ENCODE measurements around the gene MTOR.

The MTOR gene

GRCh38 chr1:11062965-11063401 is 199.4 kb downstream of the MTOR start:
- peak; percentile 38 for DNase-seq (ENCODE audit: low spot score)

DNA sequence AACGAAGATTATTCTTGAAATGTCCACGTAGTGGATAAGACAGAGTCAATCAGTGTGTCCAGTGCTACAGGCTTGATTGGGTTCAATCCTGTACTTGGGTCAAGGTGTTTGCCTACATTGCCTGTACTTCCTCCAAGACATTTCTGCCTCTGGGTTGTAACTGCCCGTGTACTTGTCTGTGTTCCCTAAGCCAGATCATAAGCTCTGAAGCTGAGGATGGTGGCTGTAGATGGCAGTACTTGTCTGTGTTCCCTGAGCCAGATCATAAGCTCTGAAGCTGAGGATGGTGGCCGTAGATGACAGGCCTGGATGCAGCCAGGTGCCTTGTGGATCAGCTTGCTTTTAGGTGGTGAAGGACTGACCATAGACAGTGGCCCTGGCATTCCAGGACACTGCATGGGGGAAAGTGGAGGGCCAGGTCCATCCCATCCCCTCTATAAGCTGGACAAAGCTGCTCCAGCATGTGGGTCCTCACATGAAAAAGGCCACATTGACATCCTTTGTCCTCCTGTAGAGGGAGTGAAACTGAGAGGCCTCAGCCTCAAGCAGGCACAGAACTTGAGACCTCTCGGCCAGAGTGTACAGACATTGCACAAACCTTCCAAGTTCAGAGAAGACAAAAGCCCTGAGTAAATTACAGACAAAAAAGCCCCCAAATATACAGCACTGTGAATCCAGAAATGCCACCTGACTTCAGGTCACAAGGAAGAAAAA is 200.5 kb downstream of the MTOR start:
- DNase-seq (ENCODE audit: low spot score), result no peak

GRCh38 chr1:11059968-11060830 is 202.2 kb downstream of the MTOR start, which contains the start of gene SRM:
SRM (minus strand) TSS chr1:11060018; CDS start chr1:11059943, 75 bp downstream.
- peak; percentile 89 for DNase-seq (ENCODE audit: low spot score)

- peak; percentile 53 for DNase-seq (ENCODE audit: low spot score)
These were observed 203.0 kb downstream of the MTOR start for GRCh38 chr1:11059155-11059967.

DNA sequence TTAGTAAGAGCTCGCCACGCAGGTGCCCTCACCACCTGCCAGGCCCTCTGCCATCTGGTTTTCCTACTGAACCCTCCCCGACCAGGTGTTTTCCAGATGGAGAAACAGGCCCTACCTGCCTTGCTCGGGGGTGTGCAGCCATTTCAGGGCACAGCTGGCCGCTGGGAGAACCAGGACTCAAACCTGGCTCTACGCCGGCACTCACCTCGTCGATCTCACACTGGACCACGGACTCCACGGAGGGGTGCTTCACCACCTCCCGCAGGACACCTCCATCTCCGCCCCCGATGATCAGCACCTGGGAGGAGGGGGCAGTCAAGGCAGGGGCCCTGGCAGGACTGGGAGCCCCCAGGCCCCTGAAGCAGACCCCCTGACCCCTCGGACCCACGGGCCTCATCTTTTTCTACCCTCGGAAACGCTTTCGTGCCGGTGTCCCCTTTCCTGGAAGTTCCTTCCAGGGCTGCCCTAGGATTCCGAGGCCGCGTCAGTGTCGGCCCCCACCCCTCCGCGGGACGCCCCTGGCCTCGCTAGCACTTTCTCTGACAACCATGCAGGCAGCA is 203.7 kb downstream of the MTOR start:
- DNase-seq (ENCODE audit: low spot score), result no peak

DNA sequence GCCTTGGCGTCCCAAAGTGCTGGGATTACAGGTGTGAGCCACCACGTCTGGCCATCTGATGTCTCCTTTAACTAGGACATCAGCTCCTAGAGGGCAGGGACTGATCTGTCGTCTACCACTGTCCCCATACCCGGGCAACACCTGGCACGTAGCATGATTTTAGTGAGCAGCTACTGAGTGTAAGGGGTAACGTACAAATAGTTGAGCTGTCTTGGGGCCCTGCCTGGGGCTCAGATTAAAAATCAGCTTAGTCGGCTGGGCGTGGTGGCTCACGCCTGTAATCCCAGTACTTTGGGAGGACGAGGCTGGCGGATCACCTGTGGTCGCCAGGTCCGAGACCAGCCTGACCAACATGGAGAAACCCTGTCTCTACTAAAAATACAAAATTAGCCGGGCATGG is 204.3 kb downstream of the MTOR start:
- no peak for DNase-seq (ENCODE audit: low spot score)

GRCh38 chr1:11057477-11057876 is 204.9 kb downstream of the MTOR start:
- DNase-seq (ENCODE audit: low spot score), result no peak
